ENCODE data around the gene FHIT. TPM values are rescaled to one million over a fixed set of nuclear protein-coding genes. Genes with fewer than 3 reads are reported as not detected.

FHIT gene
- polyA plus RNA-seq, 1 experiment: 0.11 TPM

GRCh38 chr3:60884005-60884404 is 367.2 kb downstream of the FHIT start:
- ChIA-PET POLR2A (no interaction called here), CTCF (no interaction called here)
- TF ChIP-seq, protein P1, sequence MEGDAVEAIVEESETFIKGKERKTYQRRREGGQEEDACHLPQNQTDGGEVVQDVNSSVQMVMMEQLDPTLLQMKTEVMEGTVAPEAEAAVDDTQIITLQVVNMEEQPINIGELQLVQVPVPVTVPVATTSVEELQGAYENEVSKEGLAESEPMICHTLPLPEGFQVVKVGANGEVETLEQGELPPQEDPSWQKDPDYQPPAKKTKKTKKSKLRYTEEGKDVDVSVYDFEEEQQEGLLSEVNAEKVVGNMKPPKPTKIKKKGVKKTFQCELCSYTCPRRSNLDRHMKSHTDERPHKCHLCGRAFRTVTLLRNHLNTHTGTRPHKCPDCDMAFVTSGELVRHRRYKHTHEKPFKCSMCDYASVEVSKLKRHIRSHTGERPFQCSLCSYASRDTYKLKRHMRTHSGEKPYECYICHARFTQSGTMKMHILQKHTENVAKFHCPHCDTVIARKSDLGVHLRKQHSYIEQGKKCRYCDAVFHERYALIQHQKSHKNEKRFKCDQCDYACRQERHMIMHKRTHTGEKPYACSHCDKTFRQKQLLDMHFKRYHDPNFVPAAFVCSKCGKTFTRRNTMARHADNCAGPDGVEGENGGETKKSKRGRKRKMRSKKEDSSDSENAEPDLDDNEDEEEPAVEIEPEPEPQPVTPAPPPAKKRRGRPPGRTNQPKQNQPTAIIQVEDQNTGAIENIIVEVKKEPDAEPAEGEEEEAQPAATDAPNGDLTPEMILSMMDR (IDR thresholded peaks at IDR 0.05; ENCODE audit: insufficient read depth, low read depth, low read length): no peak
- Histone ChIP-seq H3K27me3 (ENCODE audit: control insufficient read depth, insufficient read depth, low read length) (no peaks in the 10 kb centered on the region), H3K36me3 (ENCODE audit: control insufficient read depth, insufficient read depth, low read length) (no peaks in the 10 kb centered on the region), H3K4me3 (ENCODE audit: low read depth, low read length) (no peak overlapping the region)
- DNase-seq (ENCODE audit: low read depth): no peak

- TF ChIP-seq, protein P1 (IDR thresholded peaks at IDR 0.05; ENCODE audit: insufficient read depth, low read depth, low read length): no peak
- DNase-seq (ENCODE audit: low read depth): no peak
- POLR2A ChIA-PET: no interaction called here
- CTCF ChIA-PET: no interaction called here
- Histone ChIP-seq H3K36me3 (ENCODE audit: control insufficient read depth, insufficient read depth, low read length) (no peaks in the 10 kb centered on the region), H3K27me3 (ENCODE audit: control insufficient read depth, insufficient read depth, low read length) (no peaks in the 10 kb centered on the region), H3K4me3 (ENCODE audit: low read depth, low read length) (no peak overlapping the region)
Measured at GRCh38 chr3:60877188-60877587, 374.1 kb downstream of the FHIT start.

DNA sequence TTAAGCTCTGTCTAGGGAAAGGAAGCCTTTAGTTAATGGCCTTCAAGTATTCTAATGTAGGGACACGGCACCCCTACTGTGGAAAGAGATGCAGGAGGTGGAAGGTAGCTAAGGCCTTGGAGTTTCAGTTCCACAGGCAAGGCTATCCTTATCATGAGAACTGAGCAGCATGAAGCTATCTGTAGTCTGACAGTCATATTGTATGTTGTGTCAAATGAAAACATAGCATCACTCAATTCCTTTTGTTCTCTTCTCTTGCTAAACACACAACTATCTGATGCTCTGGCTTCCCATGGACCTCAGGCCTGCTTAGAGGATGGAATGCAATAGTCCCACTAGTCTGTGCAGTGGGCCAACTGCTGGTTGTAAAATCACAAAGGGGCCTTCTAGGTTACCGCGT is 380.9 kb downstream of the FHIT start:
- H3K27me3 ChIP-seq (ENCODE audit: control insufficient read depth, insufficient read depth, low read length): no peaks in the 10 kb centered on the region
- TF ChIP-seq, protein P1 (IDR thresholded peaks at IDR 0.05; ENCODE audit: insufficient read depth, low read depth, low read length): no peak
- ChIA-PET POLR2A (no interaction called here), CTCF (no interaction called here)
- no peaks in the 10 kb centered on the region for H3K36me3 ChIP-seq (ENCODE audit: control insufficient read depth, insufficient read depth, low read length)
- no peak overlapping the region for H3K4me3 ChIP-seq (ENCODE audit: low read depth, low read length)
- no peak for DNase-seq (ENCODE audit: low read depth)

DNA sequence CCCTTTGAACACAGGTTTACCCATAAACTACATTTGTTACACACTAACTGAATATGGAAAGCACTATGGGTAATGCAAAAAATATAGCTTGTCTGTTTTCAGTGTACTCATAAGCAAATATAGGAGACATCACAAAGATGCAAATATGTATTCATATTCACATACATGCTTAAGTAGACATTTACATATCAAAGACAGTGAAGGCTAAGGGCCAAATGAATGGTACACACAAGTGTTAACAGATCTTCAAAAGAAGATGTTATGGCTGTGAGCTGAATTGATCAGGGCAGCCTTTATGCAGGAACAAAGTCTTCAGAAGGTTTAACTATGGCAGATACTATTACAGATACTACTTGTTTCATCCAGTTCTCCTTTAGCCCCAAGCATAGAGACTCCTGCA is 384.1 kb downstream of the FHIT start:
- POLR2A ChIA-PET: no interaction called here
- CTCF ChIA-PET: no interaction called here
- TF ChIP-seq, protein P1 (IDR thresholded peaks at IDR 0.05; ENCODE audit: insufficient read depth, low read depth, low read length): no peak
- Histone ChIP-seq H3K36me3 (ENCODE audit: control insufficient read depth, insufficient read depth, low read length) (no peaks in the 10 kb centered on the region), H3K27me3 (ENCODE audit: control insufficient read depth, insufficient read depth, low read length) (no peaks in the 10 kb centered on the region), H3K4me3 (ENCODE audit: low read depth, low read length) (no peak overlapping the region)
- no peak for DNase-seq (ENCODE audit: low read depth)

DNA sequence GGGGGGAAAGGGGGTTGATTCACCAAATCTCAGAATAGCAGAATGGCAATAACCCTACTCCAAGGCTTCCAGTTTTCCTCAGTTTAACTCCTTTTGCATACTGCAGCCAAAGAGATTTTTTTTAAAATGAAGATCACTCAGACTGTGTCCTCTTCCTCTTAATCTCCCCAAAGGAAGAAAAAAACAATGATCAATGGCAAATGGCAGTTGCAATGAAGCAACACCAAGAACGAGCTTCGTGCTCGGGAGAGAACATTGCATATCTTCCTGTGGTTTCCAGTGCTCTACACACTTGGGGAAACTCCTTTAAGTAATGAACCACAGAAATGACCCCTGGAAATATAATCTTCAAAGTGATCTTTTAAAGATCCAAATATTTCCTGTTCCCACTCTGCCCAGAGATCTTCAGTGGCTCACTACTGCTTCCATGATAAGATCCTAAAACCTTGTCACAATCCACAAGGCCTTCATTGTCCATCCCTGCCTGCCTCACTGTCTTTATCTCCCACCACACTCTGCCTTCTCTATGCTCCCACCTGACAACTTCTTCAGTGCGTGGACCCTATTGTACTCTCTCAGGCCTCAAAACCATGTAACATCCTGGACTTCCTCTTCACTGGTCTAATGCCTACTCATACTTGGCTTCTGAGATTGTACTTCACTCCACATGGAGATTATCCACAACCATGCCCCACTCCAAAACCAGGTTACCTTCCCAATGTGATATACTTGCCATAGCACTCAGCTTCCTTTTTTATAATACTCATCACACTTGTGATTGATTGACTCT is 394.8 kb downstream of the FHIT start:
- POLR2A ChIA-PET: no interaction called here
- DNase-seq (ENCODE audit: low read depth): no peak
- H3K4me3 ChIP-seq (ENCODE audit: low read depth, low read length): no peak overlapping the region
- H3K36me3 ChIP-seq (ENCODE audit: control insufficient read depth, insufficient read depth, low read length): no peaks in the 10 kb centered on the region
- no peaks in the 10 kb centered on the region for H3K27me3 ChIP-seq (ENCODE audit: control insufficient read depth, insufficient read depth, low read length)
- TF ChIP-seq, protein P1 (IDR thresholded peaks at IDR 0.05; ENCODE audit: insufficient read depth, low read depth, low read length): no peak
- CTCF ChIA-PET: no interaction called here

Measured in BJ (cell line).